T-helper 17 cell (primary cell): ENCODE data around the gene ALDH2. TPM values are rescaled to one million over a fixed set of nuclear protein-coding genes. Genes with fewer than 3 reads are reported as not detected.
A peak's percentile ranks its signal among the peaks of the same experiment; 100 is the strongest.

Experiments used
- ATAC-seq: fragments of 150-1000 bp; cut with Tn5 transposase; 2 replicates; pipeline ENCODE4 v1.10.0; 2021; ENCODE audit warnings: mild to moderate bottlenecking, moderate library complexity
- DNase-seq, 3 donors: peaks; one replicate each; pipeline versions ENCODE4 v3.0.0 to v3.0.0-alpha.2; 2020 to 2021
- H3K9me3 ChIP-seq: one replicate; pipeline ENCODE4 v1.7.0; 2013; ENCODE audit warnings: low read length, mild to moderate bottlenecking; ENCODE audit not compliant: control insufficient read depth, poor library complexity, severe bottlenecking
- H3K27ac Mint-ChIP-seq: one replicate; pipeline ENCODE4 v1.8.0; 2022; ENCODE audit warnings: mild to moderate bottlenecking, moderate library complexity, mixed read lengths
- H3K27me3 Mint-ChIP-seq: one replicate; pipeline ENCODE4 v1.8.0; 2022; ENCODE audit warnings: mixed read lengths
- H3K36me3 Mint-ChIP-seq: one replicate; pipeline ENCODE4 v1.8.0; 2022; ENCODE audit warnings: low read depth, mixed read lengths
- H3K4me1 Mint-ChIP-seq: one replicate; pipeline ENCODE4 v1.8.0; 2022; ENCODE audit warnings: mild to moderate bottlenecking, mixed read lengths
- H3K4me3 Mint-ChIP-seq: one replicate; pipeline ENCODE4 v1.8.0; 2022; ENCODE audit warnings: mild to moderate bottlenecking, moderate library complexity, mixed read lengths
- total RNA-seq, 4 donors: library from RNA in 2 of 4; stranded (reverse) in 2 of 4; gene quantifications; one replicate each; pipeline ENCODE4 v1.2.3 and lab custom pipeline; 2022 to 2026

The ALDH2 gene
- total RNA-seq, 2 donors from 2014 or later, result 1.9 to 3.4 TPM

DNA sequence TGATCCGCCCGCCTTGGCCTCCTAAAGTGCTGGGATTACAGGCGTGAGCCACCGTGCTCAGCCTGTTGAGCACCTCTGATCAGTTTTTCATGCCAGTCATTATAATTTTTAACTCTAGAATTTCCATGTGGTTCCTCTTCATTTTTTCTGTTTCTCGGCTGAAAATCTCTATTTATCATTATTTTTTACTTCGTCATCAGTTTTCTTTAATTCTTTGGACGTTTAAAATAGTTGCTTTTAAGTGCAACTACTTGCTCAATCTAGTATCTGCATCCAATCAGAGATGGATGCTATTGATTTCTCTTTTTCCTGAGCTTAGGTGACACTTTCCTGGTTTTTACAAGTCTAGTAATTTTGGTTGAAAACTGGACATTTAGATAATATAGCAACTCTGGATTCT, 92.0 kb downstream of the ALDH2 start:
- H3K9me3 ChIP-seq, result no peaks in the 10 kb centered on the region
- DNase-seq, result no peak
- Mint-ChIP-seq H3K27me3 (no peaks in the 10 kb centered on the region), H3K27ac (peak overlapping the region; percentile 19), H3K4me1 (peaks cover 23% of the 10 kb centered on the region), H3K4me3 (peak overlapping the region; percentile 36), H3K36me3 (no peaks in the 10 kb centered on the region)
- ATAC-seq, result no peak

DNA sequence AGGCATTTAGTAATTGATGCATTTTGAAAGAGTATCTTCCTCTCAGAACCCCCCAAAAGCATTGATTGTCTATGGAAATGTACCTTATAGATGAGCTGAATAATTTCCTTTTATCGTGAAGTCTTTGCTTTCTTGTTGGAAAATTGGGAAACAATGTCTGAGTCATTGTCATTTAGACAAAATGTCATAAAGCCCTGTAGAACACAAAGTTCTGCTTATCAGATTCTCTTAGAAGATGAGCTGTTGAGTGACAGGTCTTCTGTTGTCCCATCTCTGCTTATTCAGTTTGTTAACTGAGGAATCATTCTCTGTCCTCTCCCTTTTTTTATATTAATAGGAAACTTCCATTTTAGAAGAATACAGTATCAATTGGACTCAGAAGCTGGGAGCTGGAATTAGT, 98.2 kb downstream of the ALDH2 start:
- H3K36me3 Mint-ChIP-seq, result peaks cover 2% of the 10 kb centered on the region
- H3K27me3 Mint-ChIP-seq, result no peaks in the 10 kb centered on the region
- H3K9me3 ChIP-seq, result no peaks in the 10 kb centered on the region
- H3K27ac Mint-ChIP-seq, result peak overlapping the region; percentile 39
- no peak overlapping the region for H3K4me3 Mint-ChIP-seq
- ATAC-seq, result no peak
- no peak for DNase-seq
- peaks cover 11% of the 10 kb centered on the region for H3K4me1 Mint-ChIP-seq

Other genes starting within 250 kb of the ALDH2 start
- gene ATXN2, start 167.6 kb upstream of the ALDH2 start, total RNA-seq, result 10 to 100 TPM; 47.6 to 48.8 TPM
- gene BRAP, start 81.0 kb upstream of the ALDH2 start, total RNA-seq, result 10 to 100 TPM; 18.1 to 24.3 TPM
- 10 to 100 TPM; 25.1 to 27.9 TPM for gene ACAD10, start 80.9 kb upstream of the ALDH2 start, total RNA-seq
- gene MAPKAPK5, start 75.3 kb downstream of the ALDH2 start, total RNA-seq, result 10 to 100 TPM; 59.8 to 63.7 TPM
- gene TMEM116, start 246.2 kb downstream of the ALDH2 start, total RNA-seq, result 10 to 100 TPM; 22.4 to 28.4 TPM
- gene ERP29, start 246.5 kb downstream of the ALDH2 start, total RNA-seq, result 100 to 1,000 TPM; 104 to 124 TPM